SU-DHL-6 (cell line): ENCODE measurements around the gene KIAA1586.

ENCODE experiments used
- H2AFZ ChIP-seq: fragments of 200-600 bp; sonication (generic); 2 replicates; pipeline ENCODE4 v1.6.1; 2014; ENCODE audit warnings: low read depth, mild to moderate bottlenecking, moderate library complexity, mixed read lengths, antibody characterized with exemption, low read length; ENCODE audit not compliant: severe bottlenecking
- H3F3A ChIP-seq: fragments of 200-600 bp; shearing (Covaris generic); 2 replicates; pipeline ENCODE4 v1.6.0; 2016; ENCODE audit warnings: antibody characterized with exemption, mild to moderate bottlenecking; ENCODE audit not compliant: insufficient read depth
- H3K27ac ChIP-seq: fragments of 200-600 bp; sonication (generic); 2 replicates; pipeline ENCODE4 v1.5.1; 2016; ENCODE audit warnings: low read depth, mild to moderate bottlenecking, low read length, moderate library complexity, mixed read lengths
- H3K27me3 ChIP-seq: fragments of 200-600 bp; sonication (generic), shearing (Covaris generic); 2 replicates; pipeline ENCODE4 v1.6.0; 2014; ENCODE audit warnings: mild to moderate bottlenecking, low read length
- H3K36me3 ChIP-seq: fragments of 200-600 bp; sonication (generic); 2 replicates; pipeline ENCODE4 v1.6.1; 2014; ENCODE audit warnings: mild to moderate bottlenecking, low read length, mixed read lengths
- H3K4me2 ChIP-seq: fragments of 300-600, 200-600 bp; shearing (Covaris generic), sonication (generic); 2 replicates; pipeline ENCODE4 v1.6.0; 2014; ENCODE audit warnings: low read length, low read depth, mild to moderate bottlenecking; ENCODE audit not compliant: poor library complexity, severe bottlenecking
- H3K4me3 ChIP-seq: fragments of 200-600 bp; sonication (generic); 2 replicates; pipeline ENCODE4 v1.5.1; 2014; ENCODE audit warnings: antibody characterized with exemption, low read length, mild to moderate bottlenecking, mixed read lengths; ENCODE audit not compliant: insufficient read depth, poor library complexity, severe bottlenecking
- H3K79me2 ChIP-seq: fragments of 200-600 bp; sonication (generic); 2 replicates; pipeline ENCODE4 v1.6.1; 2014; ENCODE audit warnings: mild to moderate bottlenecking, low read length, moderate library complexity; ENCODE audit not compliant: insufficient read depth
- H3K9ac ChIP-seq: fragments of 200-600 bp; sonication (generic); 2 replicates; pipeline ENCODE4 v1.7.0; 2014; ENCODE audit warnings: mild to moderate bottlenecking, low read length
- H3K9me2 ChIP-seq: fragments of 200-600 bp; sonication (generic); replicated peaks from 2 replicates; pipeline ENCODE4 v1.6.1; 2014; ENCODE audit warnings: low read length; ENCODE audit not compliant: insufficient read depth
- H3K9me3 ChIP-seq: fragments of 200-600 bp; sonication (generic); 2 replicates; pipeline ENCODE4 v1.6.1; 2014; ENCODE audit warnings: low read length, mixed read lengths; ENCODE audit not compliant: insufficient read depth
- H4K20me1 ChIP-seq: fragments of 200-600 bp; sonication (generic); 2 replicates; pipeline ENCODE4 v1.6.1; 2014; ENCODE audit warnings: low read depth, mild to moderate bottlenecking, antibody characterized with exemption, low read length, moderate library complexity, mixed read lengths
- EZH2phosphoT487 ChIP-seq: fragments of 200-600 bp; sonication (generic), shearing (Covaris generic); conservative IDR thresholded peaks from 2 replicates; pipeline ENCODE4 v1.6.1; 2018; ENCODE audit warnings: mild to moderate bottlenecking, antibody characterized with exemption, low read length, moderate library complexity, mixed read lengths
- TF ChIP-seq, protein P1 (sequence below): fragments of 200-600 bp; sonication (generic); IDR thresholded peaks from one replicate; pipeline ENCODE4 v1.5.1; 2017; ENCODE audit warnings: antibody characterized with exemption, mild to moderate bottlenecking, low read length, moderate library complexity; ENCODE audit not compliant: insufficient read depth, poor library complexity, severe bottlenecking

The KIAA1586 gene

GRCh38 chr6:57085471-57085870, 39.0 kb downstream of the KIAA1586 start:
- TF ChIP-seq EZH2phosphoT487: no peak
- TF ChIP-seq, protein P1, sequence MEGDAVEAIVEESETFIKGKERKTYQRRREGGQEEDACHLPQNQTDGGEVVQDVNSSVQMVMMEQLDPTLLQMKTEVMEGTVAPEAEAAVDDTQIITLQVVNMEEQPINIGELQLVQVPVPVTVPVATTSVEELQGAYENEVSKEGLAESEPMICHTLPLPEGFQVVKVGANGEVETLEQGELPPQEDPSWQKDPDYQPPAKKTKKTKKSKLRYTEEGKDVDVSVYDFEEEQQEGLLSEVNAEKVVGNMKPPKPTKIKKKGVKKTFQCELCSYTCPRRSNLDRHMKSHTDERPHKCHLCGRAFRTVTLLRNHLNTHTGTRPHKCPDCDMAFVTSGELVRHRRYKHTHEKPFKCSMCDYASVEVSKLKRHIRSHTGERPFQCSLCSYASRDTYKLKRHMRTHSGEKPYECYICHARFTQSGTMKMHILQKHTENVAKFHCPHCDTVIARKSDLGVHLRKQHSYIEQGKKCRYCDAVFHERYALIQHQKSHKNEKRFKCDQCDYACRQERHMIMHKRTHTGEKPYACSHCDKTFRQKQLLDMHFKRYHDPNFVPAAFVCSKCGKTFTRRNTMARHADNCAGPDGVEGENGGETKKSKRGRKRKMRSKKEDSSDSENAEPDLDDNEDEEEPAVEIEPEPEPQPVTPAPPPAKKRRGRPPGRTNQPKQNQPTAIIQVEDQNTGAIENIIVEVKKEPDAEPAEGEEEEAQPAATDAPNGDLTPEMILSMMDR: no peak
- no peaks in the 10 kb centered on the region for H3K9me2 ChIP-seq
- no peaks in the 10 kb centered on the region for H4K20me1 ChIP-seq
- H3F3A ChIP-seq: peaks cover 8% of the 10 kb centered on the region; the same call in 1 of the 2 replicates
- no peak overlapping the region for H3K27ac ChIP-seq
- no peaks in the 10 kb centered on the region for H3K27me3 ChIP-seq
- H3K79me2 ChIP-seq: no peaks in the 10 kb centered on the region
- H3K9ac ChIP-seq: no peak overlapping the region
- no peak overlapping the region for H3K4me2 ChIP-seq
- no peak overlapping the region for H3K4me3 ChIP-seq
- H2AFZ ChIP-seq: no peak overlapping the region
- H3K9me3 ChIP-seq: no peaks in the 10 kb centered on the region
- H3K36me3 ChIP-seq: no peaks in the 10 kb centered on the region

GRCh38 chr6:57086843-57087242, 40.4 kb downstream of the KIAA1586 start:
- Histone ChIP-seq H3K9me2 (no peaks in the 10 kb centered on the region), H3K27ac (no peak overlapping the region), H3K27me3 (no peaks in the 10 kb centered on the region), H3K4me2 (no peak overlapping the region), H4K20me1 (peaks cover 5% of the 10 kb centered on the region), H3K9ac (no peak overlapping the region), H3K4me3 (no peak overlapping the region), H3K36me3 (peaks cover 5% of the 10 kb centered on the region), H3K79me2 (peaks cover 6% of the 10 kb centered on the region), H3F3A (peaks cover 8% of the 10 kb centered on the region; the same call in 1 of the 2 replicates), H3K9me3 (no peaks in the 10 kb centered on the region), H2AFZ (no peak overlapping the region)
- no peak for TF ChIP-seq EZH2phosphoT487
- TF ChIP-seq, protein P1: no peak

GRCh38 chr6:57087916-57088315, 41.4 kb downstream of the KIAA1586 start:
- H3K79me2 ChIP-seq: peaks cover 17% of the 10 kb centered on the region
- no peak overlapping the region for H3K4me2 ChIP-seq
- H3K27me3 ChIP-seq: no peaks in the 10 kb centered on the region
- peaks cover 15% of the 10 kb centered on the region for H3K36me3 ChIP-seq
- no peak overlapping the region for H2AFZ ChIP-seq
- peaks cover 8% of the 10 kb centered on the region; the same call in 1 of the 2 replicates for H3F3A ChIP-seq
- H3K27ac ChIP-seq: no peak overlapping the region
- TF ChIP-seq, protein P1: no peak
- TF ChIP-seq EZH2phosphoT487: no peak
- H3K9me2 ChIP-seq: no peaks in the 10 kb centered on the region
- peaks cover 15% of the 10 kb centered on the region for H4K20me1 ChIP-seq
- H3K4me3 ChIP-seq: no peak overlapping the region
- no peaks in the 10 kb centered on the region for H3K9me3 ChIP-seq
- no peak overlapping the region for H3K9ac ChIP-seq
